GM18868 (cell line): ENCODE results near the gene NDRG4.
A peak's percentile ranks its signal among the peaks of the same experiment; 100 is the strongest.

Experiments
- ATAC-seq: cut with Tn5 transposase; IDR thresholded peaks from one replicate; pipeline ENCODE4 v1.9.1; 2021; ENCODE audit warnings: mild to moderate bottlenecking, moderate library complexity; ENCODE audit not compliant: unreplicated experiment

NDRG4 gene

DNA sequence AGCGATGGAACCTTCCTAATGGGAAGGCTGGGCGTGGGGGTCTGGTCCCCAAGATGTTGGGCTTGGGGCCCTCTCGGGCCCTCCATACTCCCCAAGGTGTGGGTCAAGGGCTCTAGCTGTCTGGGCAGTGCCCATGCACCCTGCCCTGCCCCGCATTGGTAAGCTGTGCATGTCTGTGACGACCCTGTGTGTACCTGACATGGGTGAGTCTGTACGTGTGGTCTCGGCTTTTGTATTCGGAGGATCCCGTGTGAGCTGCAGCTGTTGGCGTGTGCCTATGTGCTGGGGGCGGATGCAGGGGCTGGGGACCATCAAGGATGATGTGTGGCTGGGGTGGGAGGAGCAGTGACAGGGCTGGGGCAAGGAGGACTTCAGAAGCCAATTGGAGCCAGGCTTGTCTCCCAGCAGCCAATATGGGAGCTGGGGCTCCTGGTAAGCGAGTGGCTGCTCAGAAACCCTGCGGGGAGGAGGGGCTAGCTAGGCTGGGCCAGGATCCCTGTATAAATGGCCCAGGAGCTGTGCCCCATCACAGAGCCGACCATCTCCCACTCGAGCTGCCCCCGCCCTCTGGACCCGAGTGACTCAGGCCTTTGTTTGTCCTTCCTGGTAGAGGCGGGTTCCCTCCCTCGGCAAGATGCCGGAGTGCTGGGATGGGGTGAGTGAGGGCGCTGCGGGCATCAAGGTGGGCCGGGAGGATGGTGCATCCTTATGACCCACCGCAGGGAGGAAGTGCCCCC is at the start of gene NDRG4:
Gene NDRG4, plus strand, starts transcription at position 529 of the 737 bp plus-strand sequence. Its CDS starts 106 bp downstream, at position 635.
- ATAC-seq: peak; percentile 50

DNA sequence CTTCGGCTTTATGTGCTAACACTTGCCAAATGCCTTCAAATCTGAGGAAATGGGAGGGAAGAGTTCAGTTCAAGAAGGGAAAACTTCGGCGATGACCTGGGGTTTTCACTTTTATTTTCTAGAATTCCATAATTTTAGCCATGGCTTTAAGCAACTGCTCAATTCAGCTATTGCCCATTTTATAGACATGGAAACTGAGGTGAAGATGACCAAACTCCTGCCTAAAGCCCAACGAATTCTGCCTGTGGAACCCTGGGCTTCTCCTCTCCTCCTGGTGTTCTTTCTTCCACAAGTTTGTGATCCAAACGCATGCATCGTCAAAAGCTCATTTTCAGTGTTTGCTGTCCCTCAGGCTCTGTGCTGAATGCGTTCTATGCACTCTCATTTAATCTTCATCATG is 49.4 kb upstream of the NDRG4 start:
- ATAC-seq: no peak

- ATAC-seq: no peak
These were observed 48.7 kb upstream of the NDRG4 start for GRCh38 chr16:58451265-58451689.

GRCh38 chr16:58451945-58452401 is 48.0 kb upstream of the NDRG4 start:
- ATAC-seq: no peak

DNA sequence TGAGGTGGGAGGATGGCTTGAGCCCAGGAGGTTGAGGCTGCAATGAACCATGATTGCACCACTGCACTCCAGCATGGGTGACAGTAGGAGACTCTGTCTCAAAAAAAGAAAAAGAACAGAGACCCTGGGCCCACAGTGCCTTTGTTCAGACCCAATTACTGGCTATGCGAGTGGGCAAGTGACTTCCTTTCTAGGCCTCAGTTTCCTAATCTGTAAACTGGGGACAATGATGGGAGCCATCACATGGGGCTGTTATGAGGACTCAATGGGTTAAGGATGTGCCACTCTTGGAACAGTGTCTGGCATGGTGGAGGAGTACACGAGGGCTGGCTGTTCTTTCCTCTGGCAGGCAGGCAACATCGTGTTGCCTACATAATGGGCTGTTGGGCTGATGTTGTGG is 47.3 kb upstream of the NDRG4 start:
- no peak for ATAC-seq

DNA sequence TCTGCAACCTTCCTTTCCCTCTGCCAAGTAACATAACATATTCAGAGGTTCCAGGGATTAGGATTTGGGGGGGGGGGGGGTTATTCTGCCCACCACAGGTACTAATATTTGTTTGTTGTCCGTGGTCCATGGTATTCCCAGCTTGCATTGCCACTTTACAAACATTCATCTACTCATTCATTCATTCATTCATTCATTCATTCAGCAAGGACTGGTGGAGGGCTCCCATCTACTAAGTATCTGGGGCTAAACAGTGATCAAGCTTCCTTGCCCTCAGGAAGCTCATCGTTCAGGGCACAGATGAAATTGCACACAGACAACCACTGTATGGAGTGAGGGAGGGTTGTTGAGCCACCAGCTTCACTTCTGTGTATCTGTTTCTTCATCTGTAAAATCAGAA is 45.8 kb upstream of the NDRG4 start:
- no peak for ATAC-seq

DNA sequence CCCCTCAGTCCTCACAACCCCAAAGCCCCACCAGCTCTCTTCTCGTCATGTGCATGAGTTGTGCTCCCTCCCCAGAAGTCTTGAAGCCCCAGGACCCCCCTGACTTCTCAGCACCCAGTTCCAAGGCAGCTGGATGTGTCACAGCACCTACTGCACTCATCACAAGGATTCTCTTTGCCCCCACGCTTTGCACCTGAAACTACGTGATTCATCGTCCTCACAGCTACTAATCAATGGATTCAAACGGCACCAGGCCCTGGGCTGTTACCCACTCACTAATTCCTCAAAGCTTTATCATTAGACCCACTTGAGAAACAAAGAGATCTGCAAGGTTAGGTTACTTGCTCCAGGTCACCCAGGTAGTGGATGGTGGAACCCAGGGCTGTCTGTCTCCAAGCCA is 45.1 kb upstream of the NDRG4 start:
- ATAC-seq: no peak

DNA sequence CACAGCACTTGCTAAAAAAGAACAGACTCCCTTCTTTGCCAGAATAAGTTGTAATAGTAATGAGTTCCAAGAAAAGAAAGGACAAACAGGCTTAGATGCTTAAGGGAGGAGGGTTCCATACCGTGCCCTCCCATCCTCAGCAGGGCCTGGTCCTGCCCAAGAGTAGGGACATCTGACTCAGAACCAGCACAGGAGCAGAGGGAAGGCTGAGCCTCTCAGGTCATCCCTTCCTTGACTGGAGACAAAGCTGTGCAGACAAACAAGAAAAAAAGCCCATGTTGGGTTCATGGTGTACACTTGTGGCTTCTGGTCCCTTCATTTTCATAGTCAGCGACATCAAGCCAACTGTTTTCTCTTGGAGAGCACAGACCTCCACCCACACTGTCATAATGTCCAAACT is 44.2 kb upstream of the NDRG4 start:
- no peak for ATAC-seq

DNA sequence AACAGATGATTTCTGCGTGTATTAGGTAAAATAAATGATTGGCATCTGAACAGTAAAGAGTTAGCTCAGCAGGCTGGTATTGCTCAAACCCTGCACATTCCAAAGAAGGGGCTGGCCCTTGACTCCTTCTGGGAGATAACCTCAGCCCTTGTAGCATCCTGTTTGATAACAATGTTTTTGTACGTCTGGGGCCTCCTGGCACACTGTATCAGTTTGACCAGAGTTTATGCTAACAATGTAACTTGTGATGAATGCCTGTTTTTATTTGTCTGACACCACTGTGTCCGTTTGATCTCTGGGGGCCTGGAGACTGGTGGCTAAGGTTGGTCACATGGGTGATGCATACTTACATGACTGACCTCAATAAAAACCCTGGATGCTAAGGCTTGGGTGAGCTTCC is 43.8 kb upstream of the NDRG4 start:
- ATAC-seq: no peak

DNA sequence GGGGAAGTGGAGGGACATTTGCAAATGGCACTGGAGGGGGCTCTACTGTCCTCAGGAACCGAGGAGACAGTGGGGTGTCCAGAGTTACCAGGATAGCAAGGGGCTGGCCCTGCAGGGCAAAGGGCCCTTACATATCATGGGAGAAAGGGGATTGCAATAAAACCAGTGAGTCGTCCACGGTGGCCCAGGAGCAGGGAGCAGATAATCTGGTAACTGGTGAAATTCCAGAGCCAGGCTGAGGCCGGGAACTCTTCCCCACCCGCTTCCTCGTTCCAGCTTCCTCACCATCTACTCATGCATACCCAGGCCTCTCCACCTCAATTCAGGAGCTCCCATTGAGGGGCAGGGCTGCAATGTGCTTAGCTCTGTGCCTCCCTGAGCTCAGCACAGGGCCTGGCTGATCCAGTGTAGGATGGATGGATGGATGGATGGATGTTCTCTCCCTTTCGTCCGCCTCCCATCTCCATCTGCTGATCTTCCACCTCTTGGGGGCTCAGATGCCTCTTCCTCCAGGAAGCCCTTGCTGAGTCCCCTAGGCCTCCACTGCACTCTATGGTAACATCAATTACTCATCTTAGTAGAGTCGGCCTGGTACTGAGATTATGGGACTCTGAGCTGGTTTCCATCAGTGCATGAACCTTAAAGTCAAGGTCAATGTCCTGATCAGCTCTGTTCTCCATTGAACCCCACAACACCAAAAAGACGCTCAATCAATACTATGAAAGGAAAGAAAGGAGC is 41.2 kb upstream of the NDRG4 start:
- ATAC-seq: peak; percentile 21

DNA sequence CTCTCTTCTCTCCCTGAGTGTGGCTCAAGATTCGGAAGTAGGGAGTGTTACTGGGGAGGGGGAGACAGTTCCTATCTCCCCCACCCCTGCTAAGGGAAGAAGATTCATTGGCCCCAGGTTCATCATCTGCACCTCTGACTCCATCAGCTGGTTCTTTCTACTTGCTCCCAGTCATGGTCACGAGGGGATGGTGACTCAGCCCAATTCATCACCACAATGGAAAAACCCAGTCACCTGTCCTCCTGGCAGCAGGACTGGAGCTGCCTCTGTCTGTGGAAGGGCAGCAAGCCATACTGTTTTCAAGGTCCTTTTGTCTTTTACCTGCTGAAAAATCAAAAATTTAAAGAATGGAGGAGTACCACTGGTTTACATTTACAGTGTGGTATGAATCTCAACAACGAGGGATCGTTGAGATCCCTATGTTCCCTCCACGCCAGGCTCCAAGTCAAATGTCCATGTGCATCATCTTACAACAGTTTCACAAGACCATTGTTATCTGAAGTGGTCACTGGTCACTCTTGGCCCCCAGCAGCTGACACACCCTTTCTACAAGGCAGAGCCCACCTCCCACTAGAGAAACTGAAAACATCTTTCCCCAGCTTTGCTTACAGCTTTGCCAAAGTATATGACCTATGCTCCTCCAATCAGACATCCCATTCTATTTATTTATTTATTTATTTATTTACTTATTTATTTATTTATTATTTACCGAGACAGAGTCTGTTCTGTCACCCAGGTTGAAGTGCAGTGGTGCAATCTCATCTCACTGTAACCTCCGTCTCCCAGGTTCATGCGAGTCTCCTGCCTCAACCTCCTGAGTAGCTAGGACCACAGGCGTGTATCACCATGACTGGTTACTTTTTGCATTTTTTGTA is 40.4 kb upstream of the NDRG4 start:
- peak; percentile 73 for ATAC-seq

- no peak for ATAC-seq
These were observed 39.7 kb upstream of the NDRG4 start for GRCh38 chr16:58460219-58460610.

- ATAC-seq: no peak
These were observed 38.9 kb upstream of the NDRG4 start for GRCh38 chr16:58461056-58461455.

- ATAC-seq: no peak
These were observed 38.3 kb upstream of the NDRG4 start for GRCh38 chr16:58461640-58462039.

GRCh38 chr16:58462089-58462488 is 37.9 kb upstream of the NDRG4 start:
- no peak for ATAC-seq

- no peak for ATAC-seq
These were observed 37.4 kb upstream of the NDRG4 start for GRCh38 chr16:58462499-58462996.

- no peak for ATAC-seq
These were observed 36.7 kb upstream of the NDRG4 start for GRCh38 chr16:58462997-58463941.

GRCh38 chr16:58464047-58464915 is 35.7 kb upstream of the NDRG4 start:
- peak; percentile 30 for ATAC-seq
